B cell (primary cell): ENCODE data around the gene AFF3.

ENCODE experiments used
- CTCF ChIP-seq: fragments of 200-600 bp; IDR thresholded peaks from one replicate; pipeline ENCODE4 v1.8.0; 2022; ENCODE audit warnings: antibody characterized with exemption, mild to moderate bottlenecking
- EZH2 ChIP-seq: IDR thresholded peaks from 2 replicates; pipeline ENCODE4 v1.6.1; 2012; ENCODE audit warnings: borderline replicate concordance, low read depth, mild to moderate bottlenecking, moderate library complexity, low read length; ENCODE audit not compliant: insufficient read depth, poor library complexity, severe bottlenecking

GRCh38 chr2:99747842-99748241, 394.5 kb downstream of the AFF3 start:
- TF ChIP-seq CTCF (no peak), EZH2 (no peak)
